ENCODE results near the gene SLC6A13. TPM values are rescaled to one million over a fixed set of nuclear protein-coding genes. Genes with fewer than 3 reads are reported as not detected.
A peak's percentile ranks its signal among the peaks of the same experiment; 100 is the strongest.

The SLC6A13 gene
- total and polyA plus RNA-seq, 2 of the 8 experiments (the other 6 are each of a cell fraction or from before 2014, with no cell fraction given) = 0.03 TPM; not detected in 1

DNA sequence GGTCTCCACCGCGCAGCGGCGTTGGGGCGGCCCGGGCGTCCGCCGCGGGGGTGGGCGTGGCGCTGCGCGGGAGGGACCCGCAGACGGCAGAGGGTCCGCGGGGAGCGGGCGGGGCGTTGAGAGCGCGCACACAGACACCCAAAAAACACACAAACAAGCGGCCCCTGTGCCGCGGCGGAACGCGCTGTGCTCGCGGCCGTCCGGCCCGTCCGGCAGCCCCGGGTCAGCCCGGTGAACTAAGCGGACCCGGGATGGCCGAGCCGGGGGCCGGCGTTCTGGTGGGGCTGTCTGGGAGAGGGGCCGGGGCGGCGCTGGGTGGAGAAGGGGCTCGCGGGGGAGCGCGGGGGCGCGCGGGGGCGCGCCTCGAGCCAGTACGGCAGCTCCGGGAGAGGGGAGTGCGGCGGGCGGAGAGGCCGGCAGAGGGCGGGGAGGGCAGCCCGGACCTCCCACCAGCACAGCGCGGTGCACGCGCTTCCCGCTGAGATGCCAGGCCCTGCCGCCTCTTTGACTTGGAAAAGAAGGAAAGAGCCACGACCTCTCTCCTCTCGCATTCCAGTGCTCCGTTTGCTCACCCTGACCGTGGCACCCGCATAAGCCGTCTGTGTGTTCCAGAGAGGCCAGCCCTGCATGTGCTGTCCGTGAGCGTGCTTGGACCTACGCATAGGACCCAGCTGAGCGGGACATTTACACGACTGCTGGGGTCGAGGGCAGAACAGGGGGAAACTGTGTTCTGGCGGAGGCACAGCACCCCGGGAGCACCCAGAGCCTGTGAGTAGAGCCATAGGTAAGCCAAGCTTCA, 59.0 kb downstream of the SLC6A13 start:
- H2BK5ac ChIP-seq (ENCODE audit: low read depth, low read length) = no peak overlapping the region; the same call in 1 of the 2 replicates
- H3K23ac ChIP-seq (ENCODE audit: insufficient read length) = no peak overlapping the region
- no peak overlapping the region for H4K8ac ChIP-seq (ENCODE audit: extremely low read depth, insufficient read depth, low read length)
- H3K27ac ChIP-seq (ENCODE audit: low read depth, low read length) = no peak overlapping the region
- H3K9me3 ChIP-seq (ENCODE audit: insufficient read depth in 2 of 2, low read depth in 1 of 2, low read length in 1 of 2) = no peaks in the 10 kb centered on the region
- H2BK15ac ChIP-seq (ENCODE audit: low read length) = no peak overlapping the region
- no peak overlapping the region for H3K4ac ChIP-seq (replicated peaks; ENCODE audit: insufficient read length, low read depth, low read length)
- no peaks in the 10 kb centered on the region; a peak in 1 of 8 replicates for H3K36me3 ChIP-seq (ENCODE audit: control insufficient read depth in 2 of 4, insufficient read depth in 4 of 4, low read length in 3 of 4)
- DNase-seq (ENCODE audit: low read depth in 1 of 2, low spot score in 2 of 2) = peak in 1 of 2 experiments; percentile 78
- no peak overlapping the region for H4K5ac ChIP-seq (ENCODE audit: insufficient read length, low read depth, low read length)
- peaks cover 5 to 51% (median 33%) of the 10 kb centered on the region in 4 experiments for H3K27me3 ChIP-seq (replicated peaks in 1 of 4; ENCODE audit: control insufficient read depth in 3 of 4, extremely low read depth in 1 of 4, insufficient read depth in 3 of 4, low read length in 3 of 4)
- H2BK120ac ChIP-seq (replicated peaks; ENCODE audit: low read depth, low read length) = no peak overlapping the region
- 3% methylated on average over 38 of the region's 84 CpGs; no CpG with 5 or more reads in 1 of the 2 experiments for WGBS, 2 experiments (ENCODE audit: extremely low coverage in 1 of 2, insufficient coverage in 1 of 2, insufficient read length in 1 of 2, insufficient replicate concordance in 2 of 2, low coverage in 1 of 2, low lambda C conversion rate in 2 of 2, missing lambda C conversion rate in 1 of 2)
- peak overlapping the region; percentile 0 for H4K91ac ChIP-seq (replicated peaks; ENCODE audit: insufficient read length, low read length)
- no peaks in the 10 kb centered on the region for H3K79me2 ChIP-seq (ENCODE audit: control insufficient read depth in 1 of 2, insufficient read depth in 2 of 2, low read length in 2 of 2)
- H3K79me1 ChIP-seq (ENCODE audit: low read depth, low read length) = no peaks in the 10 kb centered on the region
- H3K23me2 ChIP-seq (ENCODE audit: low read depth, low read length) = peaks cover 5% of the 10 kb centered on the region; the same call in 1 of the 2 replicates
- ChIA-PET POLR2A (ENCODE audit: partially characterized antibody) (interaction anchor here (0.9 to 1.5 kb wide), 3 partner anchors 9 to 24 kb away, joined by 3 to 8 read pairs (median 3); no protein-coding TSS in a partner anchor), CTCF (ENCODE audit: partially characterized antibody) (interaction anchor here (0.9 to 7.3 kb wide), 6 partner anchors 8 to 31 kb away, joined by 3 to 74 read pairs (median 5); partner anchors contain the start of gene SLC6A12)
- peak overlapping the region; percentile 3; the same call in 1 of the 2 replicates for H2BK12ac ChIP-seq (ENCODE audit: low read depth, low read length)
- 0 out of 2 replicates have a peak overlapping the region, but pooled peaks have one; percentile 6 for H2BK20ac ChIP-seq (ENCODE audit: low read length)
- H4K20me1 ChIP-seq (replicated peaks in 1 of 2; ENCODE audit: control insufficient read depth in 1 of 2, insufficient read depth in 2 of 2, low read length in 2 of 2) = peaks cover 0 to 2% of the 10 kb centered on the region in 2 experiments
- H3K9ac ChIP-seq (replicated peaks in 1 of 4; ENCODE audit: extremely low read depth in 1 of 4, low read depth in 3 of 4, low read length in 3 of 4) = no peak overlapping the region
- peak overlapping the region; percentile 42; the same call in 1 of the 2 replicates for H3K18ac ChIP-seq (ENCODE audit: extremely low read depth, low read length)
- H2AFZ ChIP-seq (ENCODE audit: low read length) = 0 out of 2 replicates have a peak overlapping the region, but pooled peaks have one; percentile 61
- no peak overlapping the region for H3K14ac ChIP-seq (ENCODE audit: insufficient read length)
- H3K4me2 ChIP-seq (ENCODE audit: insufficient read depth in 1 of 2, low read depth in 2 of 2, low read length in 2 of 2) = peak overlapping the region; percentile 82 to 99
- no peak for FAIRE-seq
- H3K4me1 ChIP-seq (replicated peaks in 1 of 4; ENCODE audit: control insufficient read depth in 3 of 4, insufficient read depth in 4 of 4, low read length in 3 of 4) = peaks cover 7 to 18% (median 12%) of the 10 kb centered on the region in 4 experiments
- H2AK5ac ChIP-seq (ENCODE audit: low read depth, low read length) = no peak overlapping the region
- H3K4me3 ChIP-seq (ENCODE audit: extremely low read depth in 1 of 4, insufficient read depth in 2 of 4, low read depth in 3 of 4, low read length in 4 of 4) = peak overlapping the region; percentile 55 to 80 (median 62)
- H3K56ac ChIP-seq (replicated peaks; ENCODE audit: insufficient read length, low read depth, low read length) = no peak overlapping the region
- TF ChIP-seq ASH2L (IDR thresholded peaks at IDR 0.05; ENCODE audit: low read length) (peak; percentile 75), SP1 (IDR thresholded peaks at IDR 0.05; ENCODE audit: low read depth, low read length) (no peak), SP4 (IDR thresholded peaks at IDR 0.05; ENCODE audit: low read length) (no peak), SIN3A (conservative IDR thresholded peaks at IDR 0.05 in 1 of 2, IDR thresholded peaks at IDR 0.05 in 1 of 2; ENCODE audit: low read depth in 1 of 2, low read length in 2 of 2) (0 out of 4 replicates have a peak, but pooled peaks of 1 of the 2 experiments have one; percentile 35)
- TF ChIP-seq, protein P1, sequence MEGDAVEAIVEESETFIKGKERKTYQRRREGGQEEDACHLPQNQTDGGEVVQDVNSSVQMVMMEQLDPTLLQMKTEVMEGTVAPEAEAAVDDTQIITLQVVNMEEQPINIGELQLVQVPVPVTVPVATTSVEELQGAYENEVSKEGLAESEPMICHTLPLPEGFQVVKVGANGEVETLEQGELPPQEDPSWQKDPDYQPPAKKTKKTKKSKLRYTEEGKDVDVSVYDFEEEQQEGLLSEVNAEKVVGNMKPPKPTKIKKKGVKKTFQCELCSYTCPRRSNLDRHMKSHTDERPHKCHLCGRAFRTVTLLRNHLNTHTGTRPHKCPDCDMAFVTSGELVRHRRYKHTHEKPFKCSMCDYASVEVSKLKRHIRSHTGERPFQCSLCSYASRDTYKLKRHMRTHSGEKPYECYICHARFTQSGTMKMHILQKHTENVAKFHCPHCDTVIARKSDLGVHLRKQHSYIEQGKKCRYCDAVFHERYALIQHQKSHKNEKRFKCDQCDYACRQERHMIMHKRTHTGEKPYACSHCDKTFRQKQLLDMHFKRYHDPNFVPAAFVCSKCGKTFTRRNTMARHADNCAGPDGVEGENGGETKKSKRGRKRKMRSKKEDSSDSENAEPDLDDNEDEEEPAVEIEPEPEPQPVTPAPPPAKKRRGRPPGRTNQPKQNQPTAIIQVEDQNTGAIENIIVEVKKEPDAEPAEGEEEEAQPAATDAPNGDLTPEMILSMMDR (IDR thresholded peaks at IDR 0.05; ENCODE audit: control extremely low read depth in 1 of 3, insufficient read depth in 1 of 3, low read depth in 1 of 3, low read length in 3 of 3) = peak; percentile 13 to 15 (median 14); a peak in 3 of 4 replicates
- TF ChIP-seq, protein P2, sequence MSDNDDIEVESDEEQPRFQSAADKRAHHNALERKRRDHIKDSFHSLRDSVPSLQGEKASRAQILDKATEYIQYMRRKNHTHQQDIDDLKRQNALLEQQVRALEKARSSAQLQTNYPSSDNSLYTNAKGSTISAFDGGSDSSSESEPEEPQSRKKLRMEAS (IDR thresholded peaks at IDR 0.05) = peak; percentile 49
- TF ChIP-seq, protein P3, sequence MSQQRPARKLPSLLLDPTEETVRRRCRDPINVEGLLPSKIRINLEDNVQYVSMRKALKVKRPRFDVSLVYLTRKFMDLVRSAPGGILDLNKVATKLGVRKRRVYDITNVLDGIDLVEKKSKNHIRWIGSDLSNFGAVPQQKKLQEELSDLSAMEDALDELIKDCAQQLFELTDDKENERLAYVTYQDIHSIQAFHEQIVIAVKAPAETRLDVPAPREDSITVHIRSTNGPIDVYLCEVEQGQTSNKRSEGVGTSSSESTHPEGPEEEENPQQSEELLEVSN (IDR thresholded peaks at IDR 0.05) = peak; percentile 29; the same call in 1 of the 2 replicates
